Coronary artery (tissue), 2 donors: Measurements from ENCODE around the gene PDE6B.
A peak's percentile ranks its signal among the peaks of the same experiment; 100 is the strongest.

Experiments
- DNase-seq: peaks from one replicate; pipeline ENCODE4 v3.0.0-alpha.2; 2017; ENCODE audit warnings: low spot score
- H3K27ac ChIP-seq, 2 donors: fragments of 200-600 bp; sonication (generic); one replicate each; pipeline ENCODE4 v1.5.1; 2016 to 2019
- H3K4me3 ChIP-seq: fragments of 200-600 bp; sonication (generic); 2 replicates; pipeline ENCODE4 v1.5.1; 2016; ENCODE audit warnings: mild to moderate bottlenecking, moderate library complexity
- TF ChIP-seq, protein P1 (sequence below): fragments of 200-600 bp; sonication (generic); IDR thresholded peaks from one replicate; pipeline ENCODE4 v1.5.1; 2019; ENCODE audit warnings: antibody characterized with exemption

PDE6B gene

DNA sequence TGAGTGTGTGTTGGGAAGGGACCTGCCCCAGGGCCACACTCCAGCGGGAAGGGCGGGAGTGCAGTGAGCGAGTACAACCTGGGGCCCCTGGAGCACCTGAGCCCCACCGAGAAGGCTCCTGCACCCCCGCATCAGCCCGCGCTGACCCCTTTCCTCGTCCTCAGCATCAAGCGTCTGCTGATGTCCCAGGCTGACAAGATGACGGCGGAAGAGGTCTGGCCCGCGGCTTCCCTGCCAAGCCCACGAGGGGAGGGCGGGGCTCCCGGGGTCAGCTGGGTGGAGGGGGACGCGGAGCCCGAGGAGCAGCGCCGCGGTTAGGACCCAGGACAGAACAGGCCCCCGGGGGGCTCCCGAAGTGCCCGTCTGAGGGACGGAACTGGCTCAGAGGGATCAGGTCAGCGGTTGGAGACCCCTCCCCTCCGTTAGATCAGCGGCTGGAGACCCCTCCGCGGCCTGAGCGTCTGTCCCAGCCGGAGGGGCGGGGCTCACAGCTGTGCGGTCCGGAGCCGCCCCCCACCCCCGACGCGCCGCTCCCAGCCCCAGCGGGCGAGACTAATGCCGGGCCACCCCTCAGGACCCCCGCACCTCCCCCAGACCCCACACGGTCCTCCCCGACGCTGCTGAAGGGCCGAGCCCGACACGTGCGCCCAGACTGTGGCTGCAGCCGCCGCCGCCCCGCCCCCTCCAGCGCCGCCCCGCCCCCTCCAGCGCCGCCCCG is 55.7 kb downstream of the PDE6B start:
- no peak for DNase-seq
- Histone ChIP-seq H3K27ac (no peak overlapping the region), H3K4me3 (peak overlapping the region; percentile 73)
- TF ChIP-seq, protein P1, sequence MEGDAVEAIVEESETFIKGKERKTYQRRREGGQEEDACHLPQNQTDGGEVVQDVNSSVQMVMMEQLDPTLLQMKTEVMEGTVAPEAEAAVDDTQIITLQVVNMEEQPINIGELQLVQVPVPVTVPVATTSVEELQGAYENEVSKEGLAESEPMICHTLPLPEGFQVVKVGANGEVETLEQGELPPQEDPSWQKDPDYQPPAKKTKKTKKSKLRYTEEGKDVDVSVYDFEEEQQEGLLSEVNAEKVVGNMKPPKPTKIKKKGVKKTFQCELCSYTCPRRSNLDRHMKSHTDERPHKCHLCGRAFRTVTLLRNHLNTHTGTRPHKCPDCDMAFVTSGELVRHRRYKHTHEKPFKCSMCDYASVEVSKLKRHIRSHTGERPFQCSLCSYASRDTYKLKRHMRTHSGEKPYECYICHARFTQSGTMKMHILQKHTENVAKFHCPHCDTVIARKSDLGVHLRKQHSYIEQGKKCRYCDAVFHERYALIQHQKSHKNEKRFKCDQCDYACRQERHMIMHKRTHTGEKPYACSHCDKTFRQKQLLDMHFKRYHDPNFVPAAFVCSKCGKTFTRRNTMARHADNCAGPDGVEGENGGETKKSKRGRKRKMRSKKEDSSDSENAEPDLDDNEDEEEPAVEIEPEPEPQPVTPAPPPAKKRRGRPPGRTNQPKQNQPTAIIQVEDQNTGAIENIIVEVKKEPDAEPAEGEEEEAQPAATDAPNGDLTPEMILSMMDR = no peak

DNA sequence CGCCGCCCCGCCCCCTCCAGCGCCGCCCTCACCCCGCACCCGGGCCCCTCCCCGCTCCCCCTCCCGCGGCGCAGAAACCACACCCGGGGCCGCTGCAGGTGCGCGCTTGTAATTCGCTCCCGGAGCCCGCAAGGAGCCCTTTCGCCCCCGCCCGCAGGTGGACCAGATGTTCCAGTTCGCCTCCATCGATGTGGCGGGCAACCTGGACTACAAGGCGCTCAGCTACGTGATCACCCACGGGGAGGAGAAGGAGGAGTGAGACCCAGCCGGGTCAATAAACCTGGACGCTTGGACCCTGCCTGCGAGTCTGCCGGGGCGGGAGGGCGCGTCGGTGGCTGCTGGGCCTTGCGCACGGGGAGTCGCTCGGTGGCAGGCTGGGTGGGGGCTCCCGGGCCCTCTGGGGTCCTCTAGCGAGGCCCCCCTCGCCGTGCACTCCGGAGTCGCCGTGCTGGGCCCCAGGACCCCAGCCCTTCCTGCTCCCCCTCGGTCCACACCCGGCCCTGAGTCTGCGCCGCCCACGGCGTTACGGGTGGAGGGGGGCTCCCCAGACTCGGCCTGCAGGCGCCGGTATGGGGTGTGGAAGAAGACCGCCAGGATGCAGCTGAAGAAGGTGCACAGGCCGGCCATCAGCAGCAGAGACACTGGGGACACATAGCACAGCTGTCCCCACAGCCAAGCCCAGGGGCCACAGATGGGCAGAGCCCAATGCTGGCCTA is 56.5 kb downstream of the PDE6B start:
- DNase-seq = no peak
- peak overlapping the region; percentile 73 for H3K4me3 ChIP-seq

DNA sequence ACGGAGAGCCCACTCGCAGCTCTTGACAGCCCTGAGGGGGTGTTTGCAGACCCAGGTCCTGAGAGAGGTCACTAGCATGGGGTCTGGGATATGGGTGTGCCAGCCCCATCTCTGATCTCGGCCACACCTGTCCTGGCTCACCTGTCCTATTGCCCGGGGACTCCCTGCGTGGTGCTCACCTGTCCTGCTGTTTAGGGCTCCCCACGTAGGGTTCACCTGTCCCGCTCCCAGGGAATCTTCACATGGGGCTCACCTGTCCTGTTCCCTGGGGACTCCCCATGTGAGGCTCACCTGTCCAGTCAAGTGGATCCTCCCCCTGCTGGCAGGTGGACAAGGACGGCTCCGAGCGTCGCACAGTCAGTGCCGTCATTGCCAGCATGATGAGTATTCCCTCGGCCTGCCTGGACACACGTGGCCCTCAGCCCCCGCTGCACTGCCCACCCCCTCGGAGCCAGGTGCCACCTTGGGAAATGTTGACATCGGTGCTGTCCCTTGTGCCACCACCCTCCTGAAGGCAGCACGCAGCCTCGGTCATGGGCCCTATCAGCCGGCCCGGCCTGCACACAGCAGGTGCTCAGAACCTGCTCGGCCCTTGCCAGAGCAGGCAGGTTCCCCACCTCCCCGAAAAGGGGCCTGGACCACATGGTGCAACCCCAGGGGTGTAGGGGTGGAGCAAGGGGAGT is 57.3 kb downstream of the PDE6B start:
- DNase-seq = no peak
- H3K4me3 ChIP-seq = no peak overlapping the region

More for the DNA sequence above, 56.5 kb downstream of the PDE6B start:
- TF ChIP-seq, protein P1 = no peak
- no peak overlapping the region for H3K27ac ChIP-seq

DNA sequence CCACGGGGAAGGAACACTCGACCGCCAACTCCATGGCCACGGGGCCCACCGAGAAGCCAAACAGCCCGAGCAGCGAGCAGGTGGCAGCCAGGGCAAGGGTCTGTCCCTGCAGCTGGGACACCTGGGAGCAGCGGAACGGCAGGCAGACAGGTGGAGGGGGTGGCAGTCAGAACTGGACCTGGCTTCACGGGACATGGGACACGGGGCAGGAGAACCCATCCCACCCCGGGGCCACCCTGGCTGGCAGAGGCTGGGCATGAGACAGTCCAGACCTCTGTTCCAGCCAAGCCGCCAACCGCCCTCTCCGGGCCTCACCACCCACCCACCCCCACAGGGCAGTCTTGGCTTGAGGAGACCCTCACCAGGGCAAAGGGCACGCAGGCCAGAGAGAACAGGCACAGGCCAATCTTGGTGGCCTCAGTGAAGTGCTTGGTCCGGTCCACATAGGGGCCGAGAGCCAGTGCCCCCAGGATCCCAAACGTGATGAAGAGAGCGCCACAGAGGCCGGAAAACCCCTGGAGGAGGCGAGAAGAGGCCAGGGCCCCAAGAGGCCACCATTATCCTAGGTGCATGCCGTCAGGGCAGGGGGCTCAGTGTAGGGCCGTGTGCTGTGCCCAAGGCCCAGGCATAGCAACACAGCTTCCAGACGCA is 58.0 kb downstream of the PDE6B start:
- TF ChIP-seq, protein P1 = no peak
- H3K27ac ChIP-seq = no peak overlapping the region
- H3K4me3 ChIP-seq = no peak overlapping the region
- DNase-seq = no peak

More for the DNA sequence above, 57.3 kb downstream of the PDE6B start:
- H3K27ac ChIP-seq = no peak overlapping the region
- TF ChIP-seq, protein P1 = no peak

DNA sequence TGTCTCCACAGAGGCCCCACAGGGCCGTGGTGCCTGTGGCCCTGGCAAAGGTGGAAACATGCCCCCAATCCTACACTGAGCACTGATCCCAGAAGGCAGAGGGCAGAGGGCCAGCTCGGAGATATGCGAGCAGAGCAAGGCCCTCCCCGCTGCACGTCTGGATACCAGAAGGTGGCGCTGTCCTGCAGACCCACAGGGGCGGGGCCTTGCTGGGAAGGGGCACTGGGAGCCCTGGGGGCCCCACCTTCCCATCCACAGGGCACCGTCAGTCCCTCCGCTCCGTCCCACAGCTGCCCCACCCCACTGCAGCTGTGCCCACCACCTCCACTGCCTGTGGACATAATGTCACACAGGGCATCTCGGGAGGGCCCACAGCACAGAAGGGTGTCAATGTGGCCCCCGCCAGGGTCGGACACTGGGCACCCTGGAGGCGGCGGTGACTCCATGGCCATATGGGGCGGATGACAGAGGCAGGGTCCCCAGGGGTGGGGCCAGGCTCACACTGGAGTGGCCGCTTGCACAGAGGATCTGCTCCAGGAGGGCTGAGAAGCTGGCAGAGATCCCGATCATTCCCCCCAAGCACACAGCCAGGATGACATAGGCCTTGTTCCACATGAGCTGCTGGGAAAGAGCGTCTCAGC is 58.7 kb downstream of the PDE6B start:
- H3K4me3 ChIP-seq = no peak overlapping the region
- no peak for DNase-seq

More for the DNA sequence above, 58.7 kb downstream of the PDE6B start:
- TF ChIP-seq, protein P1 = peak; percentile 23
- peak overlapping the region in 1 of 2 donors; percentile 32 for H3K27ac ChIP-seq
